Measurements from ENCODE around the gene OR6J1. TPM values are rescaled to one million over a fixed set of nuclear protein-coding genes. Genes with fewer than 3 reads are reported as not detected.

Gene OR6J1
- total and polyA plus RNA-seq, 10 of the 15 experiments (the other 5 are each of a cell fraction or from before 2014, with no cell fraction given), result not detected

GRCh38 chr14:22589096-22589839 is 54.9 kb downstream of the OR6J1 start, which contains the start of gene DAD1 (continued):
- TF ChIP-seq POU2F2 (IDR thresholded peaks at IDR 0.05; ENCODE audit: borderline replicate concordance, low read depth, low read length) (peak; percentile 58; the same call in 1 of the 3 replicates), ZBTB11 (CRISPR knock-in tag; IDR thresholded peaks at IDR 0.05) (no peak), NBN (IDR thresholded peaks at IDR 0.05) (peak; percentile 32; the same call in 1 of the 2 replicates), CHD1 (IDR thresholded peaks at IDR 0.05; ENCODE audit: low read depth, low read length) (no peak), SUPT20H (IDR thresholded peaks at IDR 0.05; ENCODE audit: borderline replicate concordance, control insufficient read depth, low read depth, low read length) (no peak), FOXM1 (IDR thresholded peaks at IDR 0.05; ENCODE audit: low read depth, low read length) (no peak; the same call in 1 of the 2 replicates), RFX5 (IDR thresholded peaks at IDR 0.05; ENCODE audit: low read depth, low read length) (peak; percentile 90), ATF7 (IDR thresholded peaks at IDR 0.05; ENCODE audit: low read depth) (peak; percentile 49), ZZZ3 (IDR thresholded peaks at IDR 0.05; ENCODE audit: control insufficient read depth, insufficient read length, low read depth) (no peak), POLR2AphosphoS2 (IDR thresholded peaks at IDR 0.05; ENCODE audit: low read depth, low read length) (peak; percentile 91), TCF12 (IDR thresholded peaks at IDR 0.05; ENCODE audit: low read depth, low read length) (0 out of 2 replicates have a peak, but pooled peaks have one; percentile 39)
